HAP-1 (cell line): ENCODE data around the gene SEMA3A.

ENCODE experiments used
- DNase-seq, 2 experiments: peaks; one replicate each; pipeline ENCODE4 v3.0.0-alpha.2; 2016 to 2020; ENCODE audit warnings: low spot score in 2 of 2
- H3K27me3 ChIP-seq: fragments of 250-450 bp; sonication (Bioruptor Pico); 2 replicates; pipeline ENCODE4 v1.5.1; 2020; ENCODE audit warnings: low read depth, mild to moderate bottlenecking, moderate library complexity
- H3K36me3 ChIP-seq: fragments of 250-450 bp; sonication (Bioruptor Pico); replicated peaks from 2 replicates; pipeline ENCODE4 v1.5.1; 2020; ENCODE audit warnings: mild to moderate bottlenecking
- H3K4me1 ChIP-seq: fragments of 250-450 bp; sonication (Bioruptor Pico); 2 replicates; pipeline ENCODE4 v1.5.1; 2020; ENCODE audit warnings: mild to moderate bottlenecking
- H3K4me3 ChIP-seq: fragments of 250-450 bp; sonication (Bioruptor Pico); 2 replicates; pipeline ENCODE4 v1.5.1; 2020; ENCODE audit warnings: mild to moderate bottlenecking, moderate library complexity
- H3K9me3 ChIP-seq: fragments of 250-450 bp; sonication (Bioruptor Pico); 2 replicates; pipeline ENCODE4 v1.5.1; 2020; ENCODE audit warnings: mild to moderate bottlenecking, moderate library complexity
- in situ Hi-C: fragments of 300-500 bp; cut with MboI; formaldehyde crosslinking; loops from 3 replicates; pipeline ENCODE4 v1.14.3; 2020; ENCODE audit warnings: low sequenced_read_pairs, inconsistent platforms, mixed read lengths

The SEMA3A gene

DNA sequence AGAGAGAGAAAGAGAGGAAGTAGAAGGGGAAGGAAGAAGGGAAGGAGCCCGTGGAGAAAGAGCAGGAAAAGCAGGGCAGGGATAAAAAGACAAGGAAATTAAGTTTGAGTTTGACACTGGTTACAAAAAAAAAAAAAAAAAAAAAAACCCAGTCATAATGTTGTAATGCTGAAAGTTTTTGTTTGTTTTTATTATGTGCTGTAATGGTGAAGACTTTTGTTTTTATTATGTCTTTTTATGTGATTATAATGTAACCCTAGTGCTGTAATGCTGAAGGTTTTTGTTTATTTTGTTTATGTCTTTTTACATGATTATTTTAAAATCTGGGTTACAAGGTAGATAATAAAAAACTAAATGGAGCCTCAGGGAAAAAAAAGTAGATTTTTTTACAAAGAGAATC, 184.8 kb downstream of the SEMA3A start:
- H3K4me1 ChIP-seq = no peaks in the 10 kb centered on the region
- in situ Hi-C loops = no loop called here
- H3K9me3 ChIP-seq = no peaks in the 10 kb centered on the region
- DNase-seq = no peak
- H3K27me3 ChIP-seq = no peaks in the 10 kb centered on the region
- no peak overlapping the region for H3K4me3 ChIP-seq
- no peaks in the 10 kb centered on the region for H3K36me3 ChIP-seq

GRCh38 chr7:84009051-84009450, 185.5 kb downstream of the SEMA3A start:
- Histone ChIP-seq H3K4me1 (no peaks in the 10 kb centered on the region), H3K36me3 (no peaks in the 10 kb centered on the region), H3K4me3 (no peak overlapping the region), H3K9me3 (no peaks in the 10 kb centered on the region), H3K27me3 (no peaks in the 10 kb centered on the region)
- in situ Hi-C loops = no loop called here
- no peak for DNase-seq

DNA sequence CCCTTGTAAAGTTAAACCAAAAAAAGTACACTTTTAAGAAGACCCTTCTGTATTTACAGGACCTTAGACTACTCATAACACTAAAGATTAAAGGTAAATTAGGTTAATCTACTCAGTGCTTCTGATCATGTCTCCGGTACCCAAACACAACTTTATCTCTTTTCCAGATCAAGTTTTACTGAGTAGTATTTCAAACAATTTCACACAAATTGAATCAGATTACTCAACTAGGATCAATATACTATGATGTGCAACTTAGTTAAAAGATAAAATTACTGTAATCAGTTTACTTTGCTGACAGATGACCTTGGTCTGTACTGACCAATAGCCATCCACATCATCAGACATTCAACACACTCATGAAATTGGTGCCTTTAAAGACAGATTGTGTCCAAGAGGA, 191.4 kb downstream of the SEMA3A start:
- Histone ChIP-seq H3K4me3 (no peak overlapping the region), H3K36me3 (no peaks in the 10 kb centered on the region), H3K4me1 (no peaks in the 10 kb centered on the region), H3K27me3 (no peaks in the 10 kb centered on the region), H3K9me3 (no peaks in the 10 kb centered on the region)
- no peak for DNase-seq
- in situ Hi-C loops = no loop called here

DNA sequence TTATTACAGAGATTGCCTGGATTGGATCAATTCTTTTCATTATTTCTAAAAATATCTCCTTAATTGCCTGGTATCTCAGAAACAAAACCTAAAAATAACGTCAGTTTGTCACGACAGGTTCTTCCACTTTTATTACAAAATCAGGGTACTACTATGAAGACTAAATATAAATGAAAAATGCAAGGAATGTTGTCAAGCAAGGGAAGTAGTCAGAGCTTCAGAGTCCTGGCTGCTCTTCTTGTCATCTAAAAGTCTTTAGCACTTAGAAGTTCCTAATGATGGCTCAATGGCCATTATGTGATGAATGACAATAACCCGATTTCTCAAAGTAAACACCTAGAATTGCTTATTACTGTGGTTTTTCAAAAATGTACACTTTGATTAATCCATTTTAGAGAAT, 192.2 kb downstream of the SEMA3A start:
- no peaks in the 10 kb centered on the region for H3K9me3 ChIP-seq
- H3K4me1 ChIP-seq = no peaks in the 10 kb centered on the region
- H3K27me3 ChIP-seq = no peaks in the 10 kb centered on the region
- no peaks in the 10 kb centered on the region for H3K36me3 ChIP-seq
- no peak for DNase-seq
- H3K4me3 ChIP-seq = no peak overlapping the region
- in situ Hi-C loops = no loop called here

- H3K36me3 ChIP-seq = no peaks in the 10 kb centered on the region
- DNase-seq = no peak
- in situ Hi-C loops = no loop called here
- H3K4me3 ChIP-seq = no peak overlapping the region
- no peaks in the 10 kb centered on the region for H3K9me3 ChIP-seq
- H3K4me1 ChIP-seq = no peaks in the 10 kb centered on the region
- no peaks in the 10 kb centered on the region for H3K27me3 ChIP-seq
Observed at GRCh38 chr7:83996879-83997278, 197.7 kb downstream of the SEMA3A start.

GRCh38 chr7:83987764-83988163, 206.8 kb downstream of the SEMA3A start:
- no peak for DNase-seq
- H3K27me3 ChIP-seq = no peaks in the 10 kb centered on the region
- H3K4me1 ChIP-seq = no peaks in the 10 kb centered on the region; the same call in 1 of the 2 replicates
- no peak overlapping the region for H3K4me3 ChIP-seq
- in situ Hi-C loops = no loop called here
- no peaks in the 10 kb centered on the region for H3K9me3 ChIP-seq
- H3K36me3 ChIP-seq = no peaks in the 10 kb centered on the region

DNA sequence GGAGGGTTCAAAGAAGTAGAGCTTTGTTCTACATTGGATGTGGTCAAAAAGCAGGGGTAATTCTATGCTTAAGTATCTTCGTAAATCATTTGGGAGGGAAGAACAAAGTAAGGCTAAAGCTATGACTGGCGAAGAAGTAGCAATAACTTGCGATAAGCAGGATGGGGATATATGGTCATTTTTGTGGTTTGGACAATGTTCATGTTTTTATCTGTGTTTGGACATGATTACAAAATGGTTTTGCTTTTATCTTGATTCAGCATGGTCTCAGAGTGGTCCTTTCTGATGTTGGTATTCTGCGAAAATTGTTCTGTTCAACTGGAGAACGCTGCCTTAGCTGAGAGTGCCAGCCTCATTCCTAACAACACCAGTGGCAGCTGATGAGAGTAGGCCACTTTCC, 208.8 kb downstream of the SEMA3A start:
- no peak overlapping the region for H3K4me3 ChIP-seq
- in situ Hi-C loops = no loop called here
- H3K9me3 ChIP-seq = no peaks in the 10 kb centered on the region
- H3K4me1 ChIP-seq = no peaks in the 10 kb centered on the region; the same call in 1 of the 2 replicates
- DNase-seq = no peak
- no peaks in the 10 kb centered on the region for H3K36me3 ChIP-seq
- no peaks in the 10 kb centered on the region for H3K27me3 ChIP-seq

DNA sequence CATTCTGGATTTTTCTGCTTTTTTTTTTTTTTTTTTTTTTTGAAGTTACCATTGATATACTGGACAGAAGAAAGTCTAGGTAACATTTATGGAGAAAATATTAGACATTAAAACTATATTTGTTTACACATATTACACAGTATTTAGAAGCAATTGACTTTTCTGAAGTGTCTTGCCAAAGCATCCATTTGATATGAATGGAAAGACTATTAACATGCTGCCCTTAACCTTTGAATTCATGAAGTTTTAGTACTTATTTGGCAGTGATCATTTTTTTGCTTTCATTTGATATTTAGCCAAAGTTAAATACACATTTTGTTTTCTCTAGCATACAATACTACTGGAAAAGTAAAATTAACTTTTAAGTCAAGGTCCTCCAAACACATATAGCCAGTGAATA, 210.0 kb downstream of the SEMA3A start:
- DNase-seq = no peak
- H3K9me3 ChIP-seq = no peaks in the 10 kb centered on the region
- H3K4me1 ChIP-seq = no peaks in the 10 kb centered on the region; the same call in 1 of the 2 replicates
- no peaks in the 10 kb centered on the region for H3K36me3 ChIP-seq
- no peak overlapping the region for H3K4me3 ChIP-seq
- in situ Hi-C loops = no loop called here
- H3K27me3 ChIP-seq = no peaks in the 10 kb centered on the region

GRCh38 chr7:83984076-83984475, 210.5 kb downstream of the SEMA3A start:
- in situ Hi-C loops = no loop called here
- DNase-seq = no peak
- Histone ChIP-seq H3K4me1 (no peaks in the 10 kb centered on the region; the same call in 1 of the 2 replicates), H3K9me3 (no peaks in the 10 kb centered on the region), H3K4me3 (no peak overlapping the region), H3K36me3 (no peaks in the 10 kb centered on the region), H3K27me3 (no peaks in the 10 kb centered on the region)

DNA sequence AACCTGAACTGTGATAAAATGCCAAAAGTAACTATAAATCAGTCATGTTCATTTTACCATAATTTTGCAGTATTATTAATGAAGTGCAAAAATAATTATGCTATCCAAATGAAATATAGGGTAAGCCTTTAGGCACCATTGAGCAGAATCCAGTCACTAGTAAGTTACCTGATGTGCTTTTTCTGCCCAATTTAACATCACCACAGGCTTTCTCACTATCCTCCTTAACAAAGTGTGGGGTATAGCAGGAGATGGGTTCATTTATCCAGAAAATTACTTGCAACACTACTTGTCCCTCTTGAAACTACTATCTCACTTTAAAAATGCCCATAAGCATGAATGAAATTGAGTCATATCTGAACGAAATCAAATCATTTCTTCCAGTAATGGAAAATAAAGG, 211.0 kb downstream of the SEMA3A start:
- Histone ChIP-seq H3K4me1 (no peaks in the 10 kb centered on the region; the same call in 1 of the 2 replicates), H3K9me3 (no peaks in the 10 kb centered on the region), H3K27me3 (no peaks in the 10 kb centered on the region), H3K36me3 (no peaks in the 10 kb centered on the region), H3K4me3 (no peak overlapping the region)
- in situ Hi-C loops = no loop called here
- no peak for DNase-seq

DNA sequence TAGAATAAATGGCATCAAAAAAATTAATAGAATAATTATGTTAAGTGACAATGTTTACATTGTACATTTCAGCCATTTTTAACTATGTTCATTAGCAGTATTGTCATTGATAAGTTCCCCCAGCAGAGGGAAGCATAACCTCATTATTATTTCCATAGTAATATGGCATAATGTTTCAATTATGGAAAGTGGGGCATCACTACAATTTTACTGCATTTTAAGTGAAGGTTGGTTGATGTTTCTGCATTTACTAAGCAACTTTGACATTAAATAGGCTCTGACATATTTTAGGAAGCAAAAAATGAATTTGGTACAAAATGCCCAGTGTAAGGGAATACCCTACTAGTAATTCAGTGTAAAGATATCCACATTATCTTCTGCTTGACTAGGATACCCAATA, 218.3 kb downstream of the SEMA3A start:
- H3K27me3 ChIP-seq = no peaks in the 10 kb centered on the region; the same call in 1 of the 2 replicates
- no peak overlapping the region for H3K4me3 ChIP-seq
- H3K9me3 ChIP-seq = no peaks in the 10 kb centered on the region
- no peaks in the 10 kb centered on the region for H3K36me3 ChIP-seq
- DNase-seq = peak; percentile 24 to 39
- H3K4me1 ChIP-seq = no peaks in the 10 kb centered on the region
- in situ Hi-C loops = loop anchor here (10.0 kb wide), 1 partner anchor 1048 kb away; no protein-coding TSS in a partner anchor

- Histone ChIP-seq H3K4me3 (no peak overlapping the region), H3K4me1 (no peaks in the 10 kb centered on the region), H3K27me3 (no peaks in the 10 kb centered on the region; the same call in 1 of the 2 replicates), H3K9me3 (no peaks in the 10 kb centered on the region), H3K36me3 (no peaks in the 10 kb centered on the region)
- no peak for DNase-seq
- in situ Hi-C loops = loop anchor here (10.0 kb wide), 1 partner anchor 1055 kb away; no protein-coding TSS in a partner anchor
Observed at GRCh38 chr7:83970081-83970480, 224.5 kb downstream of the SEMA3A start.

DNA sequence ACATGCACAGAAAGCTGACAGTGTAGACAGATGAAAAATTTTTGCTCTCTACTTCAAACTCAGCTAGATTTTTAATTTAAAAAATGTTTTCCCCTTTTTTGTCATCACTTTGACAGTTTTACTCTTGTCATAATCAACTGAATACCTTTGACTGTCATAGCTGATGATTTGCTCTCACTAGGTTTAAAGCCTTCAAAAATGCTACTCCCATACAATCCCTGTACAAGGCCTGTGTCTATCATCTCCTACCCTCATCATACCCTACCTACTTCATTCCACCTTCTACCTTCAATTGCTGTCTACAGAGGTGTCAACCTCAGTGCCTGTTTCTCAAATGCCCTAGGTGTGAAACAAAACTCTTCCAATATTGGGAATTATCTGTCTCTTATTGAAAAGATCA, 230.3 kb downstream of the SEMA3A start:
- Histone ChIP-seq H3K36me3 (no peaks in the 10 kb centered on the region), H3K9me3 (no peaks in the 10 kb centered on the region), H3K27me3 (no peaks in the 10 kb centered on the region), H3K4me3 (no peak overlapping the region), H3K4me1 (no peaks in the 10 kb centered on the region)
- in situ Hi-C loops = no loop called here
- no peak for DNase-seq

- no peak for DNase-seq
- no peak overlapping the region for H3K4me3 ChIP-seq
- in situ Hi-C loops = no loop called here
- no peaks in the 10 kb centered on the region for H3K36me3 ChIP-seq
- no peaks in the 10 kb centered on the region for H3K4me1 ChIP-seq
- H3K9me3 ChIP-seq = no peaks in the 10 kb centered on the region
- H3K27me3 ChIP-seq = no peaks in the 10 kb centered on the region
Observed at GRCh38 chr7:83957333-83957732, 237.3 kb downstream of the SEMA3A start.

DNA sequence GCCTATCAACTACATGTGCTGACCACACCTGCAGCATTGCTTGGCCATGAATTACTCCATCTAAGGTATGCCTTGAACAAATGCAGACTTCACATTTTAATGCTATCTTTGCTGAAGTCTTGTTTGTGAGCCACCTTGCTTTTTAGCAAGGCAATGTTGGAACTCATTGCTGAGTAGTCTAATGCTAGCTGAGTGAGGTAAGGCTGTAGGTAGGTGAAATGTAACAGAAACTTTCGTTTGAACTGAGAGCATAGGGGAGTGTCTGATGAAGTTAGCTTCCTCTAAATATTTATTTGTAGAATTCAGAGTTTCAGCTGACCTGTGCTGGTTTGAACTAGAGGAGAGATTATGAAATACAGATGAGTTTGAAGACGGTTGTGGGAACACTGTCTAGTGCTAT, 238.5 kb downstream of the SEMA3A start:
- Histone ChIP-seq H3K4me3 (no peak overlapping the region), H3K36me3 (no peaks in the 10 kb centered on the region), H3K27me3 (0 out of 2 replicates have a peak, but pooled peaks cover 2% of the 10 kb centered on the region), H3K4me1 (no peaks in the 10 kb centered on the region), H3K9me3 (no peaks in the 10 kb centered on the region)
- in situ Hi-C loops = no loop called here
- DNase-seq = no peak
